ENCODE results near the gene SPAG16.

SPAG16 gene

GRCh38 chr2:213818436-213818835, 534.2 kb downstream of the SPAG16 start:
- H3K9ac ChIP-seq (ENCODE audit: low read length) = no peak overlapping the region
- no peak overlapping the region for H3K4me2 ChIP-seq (ENCODE audit: low read length)
- H3K36me3 ChIP-seq (replicated peaks; ENCODE audit: low read depth, low read length) = no peaks in the 10 kb centered on the region
- TF ChIP-seq EZH2phosphoT487 (IDR thresholded peaks at IDR 0.05; ENCODE audit: low read depth) = no peak
- TF ChIP-seq CTCF (IDR thresholded peaks at IDR 0.05; ENCODE audit: low read depth, low read length) = no peak
- H4K20me1 ChIP-seq (ENCODE audit: insufficient read depth, low read length) = no peaks in the 10 kb centered on the region
- H3K4me3 ChIP-seq (ENCODE audit: low read length) = no peak overlapping the region
- H3K27ac ChIP-seq (ENCODE audit: low read length) = no peak overlapping the region
- no peak overlapping the region for H2AFZ ChIP-seq (ENCODE audit: low read depth, low read length)
- no peaks in the 10 kb centered on the region for H3K9me3 ChIP-seq (ENCODE audit: insufficient read depth, low read length)
- no peaks in the 10 kb centered on the region for H3K27me3 ChIP-seq (ENCODE audit: low read depth, low read length)
- H3K4me1 ChIP-seq (ENCODE audit: low read length) = no peaks in the 10 kb centered on the region
- H3K79me2 ChIP-seq (ENCODE audit: low read length) = no peaks in the 10 kb centered on the region

DNA sequence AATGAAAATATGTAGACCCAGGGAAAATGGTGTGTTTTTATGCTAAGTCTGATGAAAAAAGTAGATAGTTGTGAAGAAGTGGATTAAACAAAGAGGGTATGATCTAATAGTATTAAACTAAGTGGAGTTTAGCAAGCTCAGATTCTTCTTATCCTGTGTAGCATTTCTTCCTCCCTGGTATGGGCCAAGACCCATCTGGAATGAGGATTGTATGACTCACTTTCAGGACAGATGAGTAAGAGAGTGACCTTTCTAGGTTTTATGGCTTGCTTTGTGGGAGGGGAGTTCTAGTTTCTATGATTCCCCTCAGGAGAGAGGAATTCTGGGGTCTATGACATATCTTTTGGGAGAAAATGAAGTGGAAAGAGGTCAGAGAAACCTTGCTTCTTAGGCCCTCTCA, 550.1 kb downstream of the SPAG16 start:
- Histone ChIP-seq H4K20me1 (ENCODE audit: insufficient read depth, low read length) (no peaks in the 10 kb centered on the region), H3K9me3 (ENCODE audit: insufficient read depth, low read length) (no peaks in the 10 kb centered on the region), H3K79me2 (ENCODE audit: low read length) (no peaks in the 10 kb centered on the region), H3K4me3 (ENCODE audit: low read length) (no peak overlapping the region), H2AFZ (ENCODE audit: low read depth, low read length) (no peak overlapping the region), H3K9ac (ENCODE audit: low read length) (no peak overlapping the region), H3K4me2 (ENCODE audit: low read length) (no peak overlapping the region), H3K4me1 (ENCODE audit: low read length) (no peaks in the 10 kb centered on the region), H3K36me3 (replicated peaks; ENCODE audit: low read depth, low read length) (no peaks in the 10 kb centered on the region), H3K27me3 (ENCODE audit: low read depth, low read length) (no peaks in the 10 kb centered on the region), H3K27ac (ENCODE audit: low read length) (no peak overlapping the region)
- no peak for TF ChIP-seq CTCF (IDR thresholded peaks at IDR 0.05; ENCODE audit: low read depth, low read length)
- TF ChIP-seq EZH2phosphoT487 (IDR thresholded peaks at IDR 0.05; ENCODE audit: low read depth) = no peak

- Histone ChIP-seq H3K79me2 (ENCODE audit: low read length) (no peaks in the 10 kb centered on the region), H4K20me1 (ENCODE audit: insufficient read depth, low read length) (no peaks in the 10 kb centered on the region), H3K4me1 (ENCODE audit: low read length) (no peaks in the 10 kb centered on the region), H3K4me2 (ENCODE audit: low read length) (no peak overlapping the region), H3K9me3 (ENCODE audit: insufficient read depth, low read length) (no peaks in the 10 kb centered on the region), H3K36me3 (replicated peaks; ENCODE audit: low read depth, low read length) (no peaks in the 10 kb centered on the region), H3K27me3 (ENCODE audit: low read depth, low read length) (no peaks in the 10 kb centered on the region), H3K9ac (ENCODE audit: low read length) (no peak overlapping the region), H3K4me3 (ENCODE audit: low read length) (no peak overlapping the region), H2AFZ (ENCODE audit: low read depth, low read length) (no peak overlapping the region), H3K27ac (ENCODE audit: low read length) (no peak overlapping the region)
- TF ChIP-seq CTCF (IDR thresholded peaks at IDR 0.05; ENCODE audit: low read depth, low read length) = no peak
- no peak for TF ChIP-seq EZH2phosphoT487 (IDR thresholded peaks at IDR 0.05; ENCODE audit: low read depth)
Measured at GRCh38 chr2:213834746-213835145, 550.5 kb downstream of the SPAG16 start.

- Histone ChIP-seq H2AFZ (ENCODE audit: low read depth, low read length) (no peak overlapping the region), H3K4me2 (ENCODE audit: low read length) (no peak overlapping the region), H3K79me2 (ENCODE audit: low read length) (no peaks in the 10 kb centered on the region), H3K27ac (ENCODE audit: low read length) (no peak overlapping the region), H3K9me3 (ENCODE audit: insufficient read depth, low read length) (no peaks in the 10 kb centered on the region), H3K9ac (ENCODE audit: low read length) (no peak overlapping the region), H3K4me3 (ENCODE audit: low read length) (no peak overlapping the region), H3K36me3 (replicated peaks; ENCODE audit: low read depth, low read length) (no peaks in the 10 kb centered on the region), H3K4me1 (ENCODE audit: low read length) (no peaks in the 10 kb centered on the region), H3K27me3 (ENCODE audit: low read depth, low read length) (no peaks in the 10 kb centered on the region), H4K20me1 (ENCODE audit: insufficient read depth, low read length) (no peaks in the 10 kb centered on the region)
- TF ChIP-seq CTCF (IDR thresholded peaks at IDR 0.05; ENCODE audit: low read depth, low read length) = no peak
- no peak for TF ChIP-seq EZH2phosphoT487 (IDR thresholded peaks at IDR 0.05; ENCODE audit: low read depth)
Measured at GRCh38 chr2:213846856-213847255, 562.6 kb downstream of the SPAG16 start.
